Measurements from ENCODE around the gene OR3A1. TPM values are rescaled to one million over a fixed set of nuclear protein-coding genes. Genes with fewer than 3 reads are reported as not detected.

The OR3A1 gene
- not detected in 2 replicates for total RNA-seq

GRCh38 chr17:3298260-3298659 is at the start of gene OR3A1:
Gene OR3A1, minus strand, starts transcription at chr17:3298360. Its CDS starts 5,778 bp downstream, at chr17:3292582.

Other genes starting within 250 kb of the OR3A1 start
- not detected in 2 replicates for gene OR1D5, start 234.8 kb downstream of the OR3A1 start, total RNA-seq
- not detected in 2 replicates for gene OR1D2, start 193.9 kb downstream of the OR3A1 start, total RNA-seq
- not detected in 2 replicates for gene OR1G1, start 170.8 kb downstream of the OR3A1 start, total RNA-seq
- gene OR1A2, start 100.8 kb downstream of the OR3A1 start, total RNA-seq = not detected in 2 replicates
- gene OR1A1, start 90.7 kb downstream of the OR3A1 start, total RNA-seq = not detected in 2 replicates
- not detected in 2 replicates for gene OR3A2, start 87.9 kb upstream of the OR3A1 start, total RNA-seq
- not detected in 2 replicates for gene OR1E1, start 100.0 kb upstream of the OR3A1 start, total RNA-seq
- gene OR3A3, start 113.0 kb upstream of the OR3A1 start, total RNA-seq = not detected in 2 replicates
- gene OR1E2, start 135.5 kb upstream of the OR3A1 start, total RNA-seq = not detected in 2 replicates
- gene SPATA22, start 173.5 kb upstream of the OR3A1 start, total RNA-seq = 0.33 TPM in 1 of 2 replicates, not detected in the other
- not detected in 2 replicates for gene ASPA, start 177.6 kb upstream of the OR3A1 start, total RNA-seq